HG02870 (cell line): ENCODE results near the gene SVIL.
"Not testable (repeated sequence)": the region's sequence is repeated elsewhere in the genome, so short reads cannot be mapped to it uniquely, and the experiment has no call there.

Experiments used
- ATAC-seq: cut with Tn5 transposase; IDR thresholded peaks from one replicate; pipeline ENCODE4 v1.9.1; 2021; ENCODE audit warnings: mild to moderate bottlenecking, moderate library complexity; ENCODE audit not compliant: unreplicated experiment

SVIL gene

GRCh38 chr10:29624357-29624756, 10.4 kb downstream of the SVIL start:
- ATAC-seq, result not testable (repeated sequence)

- ATAC-seq, result no peak
Observed at GRCh38 chr10:29623797-29624196, 11.0 kb downstream of the SVIL start.

- ATAC-seq, result no peak
Observed at GRCh38 chr10:29622382-29622922, 12.3 kb downstream of the SVIL start.

GRCh38 chr10:29621161-29621560, 13.6 kb downstream of the SVIL start:
- no peak for ATAC-seq

GRCh38 chr10:29620112-29620690, 14.6 kb downstream of the SVIL start:
- no peak for ATAC-seq

- no peak for ATAC-seq
Observed at GRCh38 chr10:29619241-29619669, 15.5 kb downstream of the SVIL start.

- ATAC-seq, result no peak
Observed at GRCh38 chr10:29618341-29619171, 16.2 kb downstream of the SVIL start.

GRCh38 chr10:29617880-29618340, 16.9 kb downstream of the SVIL start:
- ATAC-seq, result no peak

GRCh38 chr10:29616542-29616941, 18.2 kb downstream of the SVIL start:
- no peak for ATAC-seq

GRCh38 chr10:29615195-29615594, 19.6 kb downstream of the SVIL start:
- ATAC-seq, result no peak

- not testable (repeated sequence) for ATAC-seq
Observed at GRCh38 chr10:29614289-29614688, 20.5 kb downstream of the SVIL start.

GRCh38 chr10:29613791-29614190, 21.0 kb downstream of the SVIL start:
- ATAC-seq, result no peak

- no peak for ATAC-seq
Observed at GRCh38 chr10:29613196-29613595, 21.6 kb downstream of the SVIL start.

- ATAC-seq, result no peak
Observed at GRCh38 chr10:29612657-29613056, 22.1 kb downstream of the SVIL start.

GRCh38 chr10:29611781-29612381, 22.9 kb downstream of the SVIL start:
- ATAC-seq, result no peak

- no peak for ATAC-seq
Observed at GRCh38 chr10:29610876-29611647, 23.7 kb downstream of the SVIL start.

- ATAC-seq, result not testable (repeated sequence)
Observed at GRCh38 chr10:29610331-29610730, 24.4 kb downstream of the SVIL start.

- no peak for ATAC-seq
Observed at GRCh38 chr10:29609696-29610095, 25.1 kb downstream of the SVIL start.

GRCh38 chr10:29608476-29609301, 26.1 kb downstream of the SVIL start:
- ATAC-seq, result no peak

- ATAC-seq, result no peak
Observed at GRCh38 chr10:29608062-29608461, 26.7 kb downstream of the SVIL start.
